Aorta (tissue), 5 donors: ENCODE data around the gene PACSIN3. TPM values are rescaled to one million over a fixed set of nuclear protein-coding genes. Genes with fewer than 3 reads are reported as not detected.
"Not testable (repeated sequence)": the region's sequence is repeated elsewhere in the genome, so short reads cannot be mapped to it uniquely, and the experiment has no call there.

Experiments used
- ATAC-seq: fragments of 200-7000 bp; cut with Tn5 transposase; one replicate; pipeline ENCODE4 v1.9.1; 2022; ENCODE audit warnings: moderate library complexity; ENCODE audit not compliant: low FRiP score
- DNase-seq, 2 donors: peaks; one replicate each; pipeline ENCODE4 v3.0.0-alpha.2; 2020
- H3K27ac ChIP-seq, 2 donors: one replicate each; pipeline ENCODE4 v1.5.1; 2013; ENCODE audit warnings: low read length in 2 of 2, mild to moderate bottlenecking in 2 of 2, moderate library complexity in 2 of 2, control low read depth in 1 of 2, inconsistent platforms in 1 of 2, low read depth in 1 of 2
- H3K27me3 ChIP-seq, 2 donors: one replicate each; pipeline ENCODE4 v1.6.1; 2013; ENCODE audit warnings: control low read depth in 1 of 2, low read length in 1 of 2, mild to moderate bottlenecking in 1 of 2, moderate library complexity in 1 of 2; ENCODE audit not compliant: insufficient read depth in 2 of 2, control insufficient read depth in 1 of 2
- H3K36me3 ChIP-seq, 2 donors: one replicate each; pipeline ENCODE4 v1.6.1; 2013; ENCODE audit warnings: control low read depth in 1 of 2, low read length in 1 of 2, mild to moderate bottlenecking in 1 of 2; ENCODE audit not compliant: insufficient read depth in 2 of 2, control insufficient read depth in 1 of 2
- H3K4me1 ChIP-seq, 2 donors: one replicate each; pipeline ENCODE4 v1.6.1; 2013; ENCODE audit warnings: low read length in 2 of 2, control low read depth in 1 of 2, mild to moderate bottlenecking in 1 of 2, moderate library complexity in 1 of 2; ENCODE audit not compliant: insufficient read depth in 2 of 2, control insufficient read depth in 1 of 2
- H3K4me3 ChIP-seq, 2 donors: one replicate each; pipeline ENCODE4 v1.5.1; 2013; ENCODE audit warnings: low read length in 2 of 2, control low read depth in 1 of 2, mild to moderate bottlenecking in 1 of 2
- H3K9me3 ChIP-seq: one replicate; pipeline ENCODE4 v1.6.1; 2013; ENCODE audit warnings: mild to moderate bottlenecking, low read length; ENCODE audit not compliant: control insufficient read depth
- WGBS, 2 donors: extraction: QIAGEN DNeasy Blood & Tissue Kit; methylation state at CpG; one replicate each; pipeline ENCODE4 v1.1.7; 2013; 5-methylcytosine and 5-hydroxymethylcytosine counted together
- intact Hi-C, 2 donors: fragments of 100-400 bp; cut with DNase I; formaldehyde crosslinking; loops; one replicate each; pipeline versions ENCODE4 v1.14.2 to v1.15.0; 2022
- polyA plus RNA-seq, 2 donors: library from polyadenylated mRNA; stranded (reverse); fragments of 200-250 nt; gene quantifications; one replicate each; pipeline ENCODE4 v1.2.3, GENCODE V29; 2013
- total RNA-seq, 2 donors: library from RNA; stranded (reverse); fragmentation: NEBNext Ultra II Directional; extraction: Animal tissue kit (Norgen Biotek cat#: 25700); gene quantifications; one replicate each; pipeline ENCODE4 v1.2.1, GENCODE V29; 2021
- donor health status: healthy with polysubstance abuse.
- donor health status: Bipolar disorder and iron deficiency.
- donor health status: DM: no; HTN: no; CAD: no.
- donor health status: DM: no; HTN: no; CAD: no.
- donor health status: DM: yes; HTN: yes; CAD: no.

The PACSIN3 gene
- total and polyA plus RNA-seq, 4 donors = 22.0 to 37.1 (median 30.4) TPM

DNA sequence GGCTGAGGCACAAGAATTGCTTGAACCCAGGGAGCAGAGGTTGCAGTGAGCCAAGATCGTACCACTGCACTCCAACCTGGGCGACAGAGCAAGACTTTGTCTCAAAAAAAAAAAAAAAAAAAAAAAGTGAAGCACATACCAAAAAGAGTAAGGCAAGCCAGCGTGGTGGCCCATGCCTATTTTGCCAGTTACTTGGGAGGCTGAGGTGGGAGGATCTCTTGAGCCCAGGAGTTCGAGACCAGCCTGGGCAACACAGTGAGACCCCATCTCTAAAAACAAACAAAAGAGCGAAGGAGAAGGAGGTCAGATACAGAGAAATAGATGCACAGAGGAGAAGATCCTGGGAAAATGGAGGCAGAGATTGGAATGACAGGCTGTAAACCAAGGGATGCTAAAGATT is 20.3 kb upstream of the PACSIN3 start:
- H3K4me3 ChIP-seq, ATAC-seq, H3K4me1 ChIP-seq, intact Hi-C loops, DNase-seq, H3K9me3 ChIP-seq, H3K27me3 ChIP-seq, H3K36me3 ChIP-seq, H3K27ac ChIP-seq: not testable (repeated sequence)
- 91 to 94% methylated on average over 4 to 5 of the region's 5 CpGs for WGBS, 2 donors

DNA sequence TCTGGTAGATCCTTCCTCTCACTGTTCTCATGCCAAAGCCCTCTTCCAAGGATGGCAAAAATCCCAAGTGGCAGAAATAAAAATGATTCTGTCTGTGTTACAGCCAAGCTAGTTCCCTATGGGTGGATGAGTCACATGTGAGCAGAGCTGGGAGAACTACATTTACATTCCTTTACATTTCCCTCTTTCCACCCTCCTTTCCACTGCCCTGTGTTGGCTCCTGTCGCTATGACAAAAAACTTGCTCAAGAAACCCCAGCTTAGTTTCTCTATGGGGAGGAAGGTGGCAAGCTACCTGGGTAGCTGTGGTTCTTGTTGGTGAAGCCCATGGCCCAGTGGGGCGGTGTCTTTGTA is 18.4 kb upstream of the PACSIN3 start:
- no peaks in the 10 kb centered on the region for H3K27me3 ChIP-seq
- no peaks in the 10 kb centered on the region for H3K4me1 ChIP-seq
- no peak for ATAC-seq
- H3K27ac ChIP-seq = no peak overlapping the region
- no peak overlapping the region for H3K4me3 ChIP-seq
- 48 to 50% methylated on average over 2 of the region's 2 CpGs for WGBS, 2 donors
- intact Hi-C loops = no loop called here
- H3K9me3 ChIP-seq = no peaks in the 10 kb centered on the region
- H3K36me3 ChIP-seq = no peaks in the 10 kb centered on the region
- no peak for DNase-seq

DNA sequence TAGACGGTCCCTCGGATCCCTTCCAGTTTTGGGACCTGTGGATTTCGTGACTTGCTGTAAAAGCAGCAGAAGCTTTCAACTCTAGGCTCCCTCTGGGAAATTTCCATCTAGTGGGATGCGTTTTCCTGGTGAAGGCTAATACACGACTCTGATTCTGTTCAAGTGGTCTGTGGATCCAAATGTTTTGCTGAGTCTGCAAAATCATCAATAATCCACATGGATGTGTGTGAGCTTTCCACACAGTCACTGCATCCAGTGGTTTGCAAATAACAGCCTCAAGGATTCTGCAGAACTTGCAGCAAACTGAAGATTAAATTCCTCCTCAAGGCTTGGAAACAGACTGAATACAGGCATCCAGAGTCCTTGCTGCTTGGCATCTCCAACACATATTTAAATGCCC is 16.3 kb upstream of the PACSIN3 start:
- Histone ChIP-seq H3K36me3 (no peaks in the 10 kb centered on the region), H3K9me3 (no peaks in the 10 kb centered on the region), H3K4me3 (no peak overlapping the region), H3K27ac (no peak overlapping the region), H3K4me1 (no peaks in the 10 kb centered on the region), H3K27me3 (no peaks in the 10 kb centered on the region)
- no peak for ATAC-seq
- intact Hi-C loops = no loop called here
- DNase-seq = no peak
- 69 to 81% methylated on average over 5 of the region's 5 CpGs for WGBS, 2 donors

DNA sequence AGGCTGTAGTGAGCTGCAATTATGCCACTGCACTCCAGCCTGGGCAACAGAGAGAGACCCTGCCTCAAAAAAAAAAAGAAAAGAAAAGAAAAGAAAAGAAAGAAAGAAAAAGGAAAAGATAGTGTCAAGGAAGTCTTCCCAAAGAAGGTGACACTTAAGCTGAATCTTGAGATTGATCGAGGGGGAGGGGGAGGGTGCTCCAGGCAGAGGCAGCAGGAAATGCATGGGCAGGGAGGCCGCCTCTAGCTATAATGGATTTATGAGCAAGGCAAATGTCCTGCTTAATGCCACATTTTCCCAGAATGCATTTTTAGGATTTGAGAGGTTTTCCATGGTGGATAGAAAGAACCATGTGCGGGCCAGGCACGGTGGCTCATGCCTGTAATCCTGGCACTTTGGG is 14.8 kb upstream of the PACSIN3 start:
- DNase-seq = no peak

DNA sequence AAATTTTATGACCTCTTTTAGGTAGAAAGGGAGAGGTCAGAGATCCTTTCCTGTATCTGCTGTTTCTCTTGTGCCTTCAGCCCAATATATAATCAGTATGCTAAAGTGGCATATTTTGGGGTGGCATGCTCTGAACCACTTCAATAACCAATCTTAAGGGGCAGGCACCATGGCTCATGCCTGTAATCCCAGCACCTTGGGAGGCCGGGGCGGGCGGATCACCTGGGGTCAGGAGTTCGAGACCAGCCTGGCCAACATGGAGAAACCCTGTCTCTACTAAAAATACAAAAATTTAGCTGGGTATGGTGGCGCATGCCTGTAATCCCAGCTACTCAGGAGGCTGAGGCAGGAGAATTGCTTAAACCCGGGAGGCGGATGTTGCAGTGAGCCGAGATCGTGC is 11.9 kb upstream of the PACSIN3 start:
- H3K9me3 ChIP-seq, H3K4me1 ChIP-seq, intact Hi-C loops, H3K27ac ChIP-seq, H3K4me3 ChIP-seq, DNase-seq, H3K36me3 ChIP-seq, ATAC-seq, H3K27me3 ChIP-seq: not testable (repeated sequence)
- WGBS, 2 donors = 93 to 94% methylated on average over 9 of the region's 9 CpGs

More for the DNA sequence above, 14.8 kb upstream of the PACSIN3 start:
- 84 to 92% methylated on average over 4 of the region's 4 CpGs for WGBS, 2 donors
- Histone ChIP-seq H3K27ac (no peak overlapping the region), H3K4me3 (no peak overlapping the region), H3K36me3 (no peaks in the 10 kb centered on the region), H3K9me3 (no peaks in the 10 kb centered on the region), H3K27me3 (no peaks in the 10 kb centered on the region), H3K4me1 (no peaks in the 10 kb centered on the region)
- intact Hi-C loops = no loop called here
- ATAC-seq = no peak

DNA sequence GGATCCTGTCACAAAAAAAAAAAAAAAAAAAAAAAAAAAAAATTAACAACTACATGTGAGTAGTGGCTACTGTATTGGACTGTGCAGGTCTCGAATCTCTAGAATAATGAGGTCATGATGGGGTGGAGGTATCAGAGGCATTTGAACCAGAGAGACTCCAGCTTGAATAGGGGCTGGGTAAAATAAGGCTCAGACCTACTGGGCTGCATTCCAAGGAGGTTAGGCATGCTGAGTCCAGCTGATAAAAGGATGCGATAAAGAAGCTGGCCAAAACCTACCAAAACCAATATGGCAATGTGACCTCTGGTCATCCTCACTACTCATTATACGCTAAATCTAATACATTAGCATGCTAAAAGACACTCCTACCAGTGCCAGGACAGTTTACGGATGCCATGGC is 5.9 kb upstream of the PACSIN3 start:
- Histone ChIP-seq H3K27ac (no peak overlapping the region), H3K4me1 (no peaks in the 10 kb centered on the region), H3K27me3 (no peaks in the 10 kb centered on the region), H3K9me3 (no peaks in the 10 kb centered on the region), H3K36me3 (no peaks in the 10 kb centered on the region), H3K4me3 (no peak overlapping the region)
- intact Hi-C loops = no loop called here
- ATAC-seq (no peak), DNase-seq (no peak)
- 71 to 73% methylated on average over 4 of the region's 4 CpGs for WGBS, 2 donors

DNA sequence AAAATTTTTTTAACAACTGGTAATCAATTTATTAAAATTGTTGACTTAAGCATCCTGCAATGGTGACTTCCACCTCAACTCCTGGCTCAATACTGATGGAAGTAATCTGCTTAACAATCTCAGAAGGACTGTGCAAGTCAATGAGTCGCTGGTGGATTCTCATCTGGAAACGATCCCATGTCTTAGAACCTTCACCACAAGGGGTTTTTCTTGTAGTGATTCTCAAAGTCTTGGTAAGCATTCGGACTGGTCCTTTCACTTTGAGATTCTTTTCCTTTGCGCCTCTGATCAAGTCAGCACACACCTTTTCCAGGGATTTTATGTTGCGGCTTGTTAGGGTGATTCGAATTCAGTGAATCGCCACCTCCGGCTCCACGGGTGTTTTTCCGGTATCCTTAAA is 4.9 kb upstream of the PACSIN3 start:
- ATAC-seq, H3K4me3 ChIP-seq, H3K27ac ChIP-seq, H3K4me1 ChIP-seq, intact Hi-C loops, H3K27me3 ChIP-seq, H3K9me3 ChIP-seq, H3K36me3 ChIP-seq, DNase-seq: not testable (repeated sequence)
- WGBS, 2 donors = 90 to 92% methylated on average over 10 of the region's 10 CpGs

DNA sequence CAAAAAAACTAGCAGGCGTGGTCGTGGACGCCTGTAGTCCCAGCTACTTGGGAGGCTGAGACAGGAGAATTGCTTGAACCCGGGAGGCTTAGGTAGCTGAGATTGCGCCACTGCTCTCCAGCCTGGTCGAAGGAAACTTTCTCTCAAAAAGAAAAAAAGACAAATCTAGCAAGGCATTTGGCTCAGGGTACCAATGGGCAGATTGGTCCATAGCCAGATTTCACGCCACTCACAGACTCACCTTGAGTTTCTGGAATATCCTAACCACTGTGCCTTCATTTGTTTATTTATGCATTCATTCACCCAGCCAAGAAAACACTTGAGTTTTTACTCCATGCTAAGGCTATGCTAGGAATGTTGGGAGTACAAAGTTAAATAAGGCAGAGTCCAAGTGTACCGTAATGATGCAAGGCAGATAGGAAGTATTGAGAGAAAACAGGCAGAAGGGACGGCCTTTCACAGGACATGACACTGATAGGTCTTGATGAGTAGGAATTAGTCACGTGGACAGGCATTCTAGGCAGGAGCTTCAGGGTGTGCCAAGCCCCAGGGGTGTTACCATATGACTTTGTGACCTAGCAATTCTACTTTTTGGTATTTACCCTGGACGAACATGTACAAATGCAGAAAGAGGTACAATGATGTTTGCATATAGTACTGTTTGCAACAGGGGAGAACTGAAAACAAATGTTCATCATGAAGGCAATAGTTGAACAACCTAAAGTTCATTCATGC is 3.0 kb upstream of the PACSIN3 start:
- intact Hi-C loops = no loop called here
- H3K36me3 ChIP-seq = no peaks in the 10 kb centered on the region
- H3K4me1 ChIP-seq = no peaks in the 10 kb centered on the region
- H3K4me3 ChIP-seq = no peak overlapping the region
- DNase-seq (no peak), ATAC-seq (no peak)
- H3K27me3 ChIP-seq = no peaks in the 10 kb centered on the region
- 26 to 27% methylated on average over 11 of the region's 11 CpGs for WGBS, 2 donors
- H3K27ac ChIP-seq = peak overlapping the region in 1 of 2 donors; percentile 45
- H3K9me3 ChIP-seq = no peaks in the 10 kb centered on the region

DNA sequence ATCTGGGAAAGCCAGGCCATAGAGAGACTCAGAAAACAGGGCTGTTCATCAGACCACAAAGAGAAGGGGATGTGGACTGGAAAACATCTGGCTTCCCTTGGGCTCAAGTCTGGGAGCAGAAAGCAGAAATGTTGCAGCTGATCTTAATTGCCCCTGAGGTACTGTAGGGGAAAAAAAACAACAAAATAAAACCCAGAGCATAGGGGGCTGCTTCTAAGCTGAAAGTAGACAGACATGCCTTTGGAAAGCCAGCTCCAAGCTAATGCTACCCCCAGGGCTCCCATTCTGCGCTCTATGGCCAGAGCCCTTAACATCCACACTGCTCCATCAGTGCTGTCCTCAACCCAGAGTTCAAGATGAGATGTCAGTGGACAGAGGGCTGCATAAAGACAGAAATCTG is 2.0 kb upstream of the PACSIN3 start:
- no peak for ATAC-seq
- Histone ChIP-seq H3K27ac (peak overlapping the region; percentile 46 to 55), H3K4me1 (no peaks in the 10 kb centered on the region), H3K27me3 (no peaks in the 10 kb centered on the region), H3K9me3 (no peaks in the 10 kb centered on the region), H3K36me3 (no peaks in the 10 kb centered on the region), H3K4me3 (no peak overlapping the region)
- intact Hi-C loops = no loop called here
- WGBS, 2 donors = 95 to 100% methylated on average over 1 of the region's 1 CpG
- no peak for DNase-seq
